Activated CD4-positive, CD25-positive, alpha-beta regulatory T cell (primary cell): Measurements from ENCODE around the gene HID1.
"Not testable (repeated sequence)": the region's sequence is repeated elsewhere in the genome, so short reads cannot be mapped to it uniquely, and the experiment has no call there.

Experiments used
- DNase-seq, 4 experiments: peaks; one replicate each; lab custom pipeline; 2025; lab: John Stamatoyannopoulos, UW

HID1 gene, protein sequence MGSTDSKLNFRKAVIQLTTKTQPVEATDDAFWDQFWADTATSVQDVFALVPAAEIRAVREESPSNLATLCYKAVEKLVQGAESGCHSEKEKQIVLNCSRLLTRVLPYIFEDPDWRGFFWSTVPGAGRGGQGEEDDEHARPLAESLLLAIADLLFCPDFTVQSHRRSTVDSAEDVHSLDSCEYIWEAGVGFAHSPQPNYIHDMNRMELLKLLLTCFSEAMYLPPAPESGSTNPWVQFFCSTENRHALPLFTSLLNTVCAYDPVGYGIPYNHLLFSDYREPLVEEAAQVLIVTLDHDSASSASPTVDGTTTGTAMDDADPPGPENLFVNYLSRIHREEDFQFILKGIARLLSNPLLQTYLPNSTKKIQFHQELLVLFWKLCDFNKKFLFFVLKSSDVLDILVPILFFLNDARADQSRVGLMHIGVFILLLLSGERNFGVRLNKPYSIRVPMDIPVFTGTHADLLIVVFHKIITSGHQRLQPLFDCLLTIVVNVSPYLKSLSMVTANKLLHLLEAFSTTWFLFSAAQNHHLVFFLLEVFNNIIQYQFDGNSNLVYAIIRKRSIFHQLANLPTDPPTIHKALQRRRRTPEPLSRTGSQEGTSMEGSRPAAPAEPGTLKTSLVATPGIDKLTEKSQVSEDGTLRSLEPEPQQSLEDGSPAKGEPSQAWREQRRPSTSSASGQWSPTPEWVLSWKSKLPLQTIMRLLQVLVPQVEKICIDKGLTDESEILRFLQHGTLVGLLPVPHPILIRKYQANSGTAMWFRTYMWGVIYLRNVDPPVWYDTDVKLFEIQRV

GRCh38 chr17:74972107-74972972 is at the start of gene HID1:
Gene HID1, minus strand, starts transcription at chr17:74972759. Its CDS starts 103 bp downstream, at chr17:74972656.
- peak; percentile 64 to 69 (median 66) for DNase-seq

GRCh38 chr17:75020331-75021110 is 48.0 kb upstream of the HID1 start:
- DNase-seq: no peak

DNA sequence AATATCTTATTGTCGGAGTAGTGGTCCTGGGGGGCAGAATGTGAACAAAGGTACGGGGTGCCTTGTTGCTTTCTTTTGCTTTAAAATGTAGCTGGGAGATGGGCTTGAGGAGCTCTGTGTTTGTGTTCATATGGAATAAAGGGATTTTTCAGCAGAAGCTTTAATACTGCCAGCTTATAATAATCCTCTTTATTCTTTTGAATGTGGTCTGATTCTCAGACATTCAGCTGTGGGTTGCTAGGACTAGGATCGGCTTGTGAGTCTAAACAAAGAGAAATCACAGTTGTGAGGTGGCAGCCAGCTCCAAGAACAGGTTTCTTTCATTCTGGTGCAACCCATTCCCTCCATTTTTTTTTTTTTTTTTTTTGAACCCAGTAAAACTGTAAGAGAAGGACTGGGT is 47.2 kb upstream of the HID1 start:
- DNase-seq: no peak

- no peak for DNase-seq
Measured at GRCh38 chr17:75019146-75019545, 46.6 kb upstream of the HID1 start.

- DNase-seq: no peak
Measured at GRCh38 chr17:75013092-75013559, 40.6 kb upstream of the HID1 start.

GRCh38 chr17:75012346-75013091 is 40.0 kb upstream of the HID1 start, which contains the start of gene MRPL58:
Gene MRPL58, plus strand, starts transcription at chr17:75012670. Its CDS starts 17 bp downstream, at chr17:75012687.
- peak; percentile 63 to 69 (median 67) for DNase-seq

DNA sequence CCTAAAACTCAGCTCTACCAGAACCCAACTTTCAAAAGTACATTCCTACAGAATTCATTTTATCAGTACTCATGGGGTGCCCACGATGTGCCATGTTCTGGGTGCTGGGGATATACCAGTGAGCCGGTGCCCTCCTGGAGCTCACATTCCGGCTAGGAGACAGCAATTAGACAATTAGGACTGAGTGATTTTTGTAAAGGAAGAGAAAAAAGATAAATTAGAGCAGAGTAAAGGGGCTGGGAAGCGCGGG is 39.5 kb upstream of the HID1 start:
- DNase-seq: no peak

GRCh38 chr17:75011401-75012095 is 39.0 kb upstream of the HID1 start:
- no peak for DNase-seq

DNA sequence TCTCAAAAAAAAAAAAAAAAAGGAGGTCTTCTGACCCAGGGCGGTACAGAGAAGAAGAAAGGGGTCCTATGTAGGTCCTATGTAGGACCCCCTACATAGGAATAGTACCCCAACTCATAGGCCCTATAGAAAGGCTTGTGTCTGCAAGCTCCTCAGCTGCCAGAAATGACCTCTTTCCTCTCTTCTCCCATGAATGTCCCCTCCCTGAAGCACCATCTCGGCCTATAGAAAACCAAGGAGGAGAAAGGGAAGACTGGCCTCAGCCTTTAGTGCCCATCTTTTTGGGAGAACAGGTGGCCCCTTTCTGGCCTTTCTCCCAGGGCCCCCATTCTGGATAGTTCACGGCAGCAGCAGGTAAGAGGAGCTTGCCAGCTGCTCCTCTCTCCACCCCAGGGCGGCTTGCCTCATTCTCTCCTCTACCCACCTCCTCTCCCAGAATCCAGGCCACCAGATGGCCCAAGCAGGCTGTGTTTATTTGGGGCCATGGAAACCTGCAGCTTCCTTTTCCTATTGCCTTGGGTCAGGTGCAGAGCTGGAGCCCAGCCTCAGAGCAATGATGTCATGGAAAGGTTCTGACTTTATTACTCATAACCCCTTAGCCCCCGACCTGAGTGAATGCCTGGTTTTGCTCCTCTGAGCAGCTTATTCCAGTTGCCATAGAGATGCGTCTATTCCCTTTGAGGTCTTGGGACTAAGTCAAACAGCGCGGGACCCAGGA is 38.3 kb upstream of the HID1 start:
- DNase-seq: no peak

- no peak for DNase-seq
Measured at GRCh38 chr17:75009139-75009724, 36.7 kb upstream of the HID1 start.

GRCh38 chr17:75008373-75008772 is 35.8 kb upstream of the HID1 start:
- no peak for DNase-seq

GRCh38 chr17:75006653-75007052 is 34.1 kb upstream of the HID1 start:
- no peak for DNase-seq

DNA sequence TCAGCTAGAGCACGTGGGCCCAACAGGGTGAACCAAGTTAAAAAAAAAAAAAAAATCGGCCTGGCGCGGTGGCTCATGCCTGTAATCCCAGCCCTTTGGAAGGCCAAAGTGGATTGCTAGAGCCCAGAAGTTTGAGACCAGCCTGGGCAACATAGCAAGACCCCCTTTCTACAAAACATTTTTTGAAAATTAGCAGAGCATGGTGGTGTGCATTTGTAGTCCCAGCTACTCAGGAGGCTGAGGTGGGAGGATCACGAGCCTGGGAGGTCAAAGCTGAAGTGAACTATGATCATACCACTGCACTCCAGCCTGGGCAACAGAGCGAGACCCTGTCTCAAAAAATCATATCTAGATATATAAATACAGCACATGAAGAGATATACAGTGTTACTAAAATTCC is 33.5 kb upstream of the HID1 start:
- not testable (repeated sequence) for DNase-seq

DNA sequence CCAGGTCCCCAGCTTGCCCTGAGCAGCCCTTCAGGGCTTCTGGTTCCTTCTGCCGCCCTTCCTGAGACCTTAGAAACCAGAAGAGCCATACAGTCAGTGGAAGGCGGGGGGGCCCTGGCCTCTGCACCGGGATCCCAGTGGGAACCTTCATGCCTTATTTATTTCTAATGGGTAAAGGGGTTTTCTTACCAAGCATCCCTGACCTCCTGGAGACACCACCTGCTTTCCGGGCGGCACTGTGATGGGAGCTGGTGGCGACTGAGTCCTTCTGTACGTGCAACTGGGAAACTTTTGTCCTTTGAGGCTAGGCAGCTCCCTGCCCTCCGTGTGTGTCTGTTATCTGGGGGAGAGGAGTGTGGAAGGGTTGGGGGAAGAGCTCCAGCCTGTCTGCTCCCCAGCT is 32.7 kb upstream of the HID1 start:
- no peak for DNase-seq

DNA sequence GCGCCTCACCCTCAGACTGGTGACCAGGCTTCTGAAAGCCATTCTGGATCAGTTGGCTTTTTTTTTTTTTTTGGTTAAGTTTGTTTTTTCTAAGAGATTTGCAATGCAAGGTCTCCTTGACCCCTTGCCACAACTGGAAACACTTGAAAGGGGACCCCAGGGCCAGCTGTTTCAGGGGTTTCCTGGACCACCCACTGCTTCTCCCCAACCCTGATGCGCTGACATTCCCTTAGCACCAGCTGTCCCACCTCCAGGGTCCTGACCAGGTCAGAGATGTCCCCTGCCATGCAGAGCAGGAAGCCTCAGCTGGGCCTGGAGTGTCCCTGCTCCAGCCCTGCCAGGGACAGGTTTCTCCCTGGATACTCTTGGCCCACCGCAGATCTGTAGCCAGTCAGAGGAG is 31.8 kb upstream of the HID1 start:
- DNase-seq: no peak

DNA sequence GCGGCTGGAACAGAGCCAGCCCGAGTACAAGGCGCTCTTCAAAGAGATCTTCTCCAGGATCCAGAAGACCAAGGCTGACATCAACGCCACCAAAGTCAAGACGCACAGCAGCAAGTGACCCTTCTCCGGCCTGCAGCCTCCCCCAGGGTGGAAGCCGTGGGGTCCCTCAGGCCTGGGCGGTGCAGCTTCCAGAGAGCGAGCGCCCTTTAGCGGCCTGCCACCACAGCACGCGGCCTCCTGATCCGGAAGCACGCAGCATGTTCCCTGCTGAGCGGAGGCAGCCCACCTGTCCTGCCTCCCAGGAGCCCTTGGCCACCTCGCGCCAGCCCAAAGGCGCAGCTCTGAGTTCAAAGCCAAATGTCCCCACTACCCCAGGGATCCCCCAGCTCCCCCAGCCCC is 31.4 kb upstream of the HID1 start:
- no peak for DNase-seq

DNA sequence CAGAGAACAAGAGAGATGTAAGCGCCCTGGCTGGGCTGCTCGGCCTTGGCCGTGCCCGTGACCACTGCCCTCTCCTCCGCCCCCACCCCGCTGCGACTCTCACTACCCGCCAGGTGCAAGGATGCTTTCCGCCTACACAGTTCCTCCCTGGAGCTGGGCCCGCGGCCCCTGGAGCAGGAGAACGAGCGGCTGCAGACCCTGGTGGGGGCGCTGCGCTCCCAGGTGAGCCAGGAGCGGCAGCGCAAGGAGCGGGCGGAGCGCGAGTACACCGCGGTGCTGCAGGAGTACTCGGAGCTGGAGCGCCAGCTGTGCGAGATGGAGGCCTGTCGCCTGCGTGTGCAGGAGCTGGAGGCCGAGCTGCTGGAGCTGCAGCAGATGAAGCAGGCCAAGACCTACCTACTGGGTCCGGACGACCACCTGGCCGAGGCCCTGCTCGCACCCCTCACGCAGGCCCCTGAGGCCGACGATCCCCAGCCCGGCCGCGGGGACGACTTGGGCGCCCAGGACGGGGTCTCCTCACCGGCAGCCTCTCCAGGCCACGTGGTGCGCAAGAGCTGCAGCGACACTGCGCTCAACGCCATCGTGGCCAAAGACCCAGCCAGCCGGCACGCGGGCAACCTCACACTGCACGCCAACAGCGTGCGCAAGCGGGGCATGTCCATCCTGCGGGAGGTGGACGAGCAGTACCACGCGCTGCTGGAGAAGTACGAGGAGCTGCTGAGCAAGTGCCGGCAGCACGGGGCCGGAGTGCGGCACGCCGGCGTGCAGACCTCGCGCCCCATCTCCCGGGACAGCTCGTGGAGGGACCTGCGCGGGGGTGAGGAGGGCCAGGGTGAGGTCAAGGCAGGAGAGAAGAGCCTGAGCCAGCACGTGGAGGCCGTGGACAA is 30.8 kb upstream of the HID1 start:
- no peak for DNase-seq
